H1 (cell line): Measurements from ENCODE around the gene ACKR3.

Experiments
- BCL11A ChIP-seq, 2 experiments: IDR thresholded peaks; one replicate each; pipeline ENCODE4 v1.6.1; 2011; ENCODE audit warnings: low read depth in 2 of 2, low read length in 2 of 2, mild to moderate bottlenecking in 2 of 2
- EZH2 ChIP-seq: fragments of 200-600 bp; sonication (generic); IDR thresholded peaks from 2 replicates; pipeline ENCODE4 v1.7.1; 2012; ENCODE audit warnings: low read depth, mild to moderate bottlenecking, moderate library complexity, low read length, inconsistent platforms; ENCODE audit not compliant: severe bottlenecking
- NRF1 ChIP-seq: IDR thresholded peaks from 2 replicates; pipeline ENCODE4 v1.6.1; 2011; ENCODE audit warnings: mild to moderate bottlenecking, low read depth, low read length, improper control_type of control experiment
- POLR2AphosphoS5 ChIP-seq: IDR thresholded peaks from 2 replicates; pipeline ENCODE4 v1.6.1; 2011; ENCODE audit warnings: low read depth, low read length
- SRF ChIP-seq: IDR thresholded peaks from 2 replicates; pipeline ENCODE4 v1.6.1; 2011; ENCODE audit warnings: mild to moderate bottlenecking, low read depth, low read length, moderate library complexity

- TF ChIP-seq EZH2 (no peak), NRF1 (no peak), BCL11A (IDR thresholded peaks at IDR 0.05; ENCODE audit: low read depth in 2 of 2, low read length in 2 of 2) (no peak), SRF (no peak), POLR2AphosphoS5 (no peak)
These were observed 19.3 kb upstream of the ACKR3 start for GRCh38 chr2:236550290-236550689.
